NCI-H146 (cell line): ENCODE results near the gene CACTIN.

ENCODE experiments used
- DNase-seq: peaks from one replicate; lab custom pipeline; 2025; lab: John Stamatoyannopoulos, UW

CACTIN gene

GRCh38 chr19:3609779-3610719 lies 16.5 kb downstream of the CACTIN start:
- DNase-seq: no peak

GRCh38 chr19:3608750-3609322 lies 17.8 kb downstream of the CACTIN start:
- DNase-seq: no peak

GRCh38 chr19:3608079-3608641 lies 18.4 kb downstream of the CACTIN start:
- no peak for DNase-seq

DNA sequence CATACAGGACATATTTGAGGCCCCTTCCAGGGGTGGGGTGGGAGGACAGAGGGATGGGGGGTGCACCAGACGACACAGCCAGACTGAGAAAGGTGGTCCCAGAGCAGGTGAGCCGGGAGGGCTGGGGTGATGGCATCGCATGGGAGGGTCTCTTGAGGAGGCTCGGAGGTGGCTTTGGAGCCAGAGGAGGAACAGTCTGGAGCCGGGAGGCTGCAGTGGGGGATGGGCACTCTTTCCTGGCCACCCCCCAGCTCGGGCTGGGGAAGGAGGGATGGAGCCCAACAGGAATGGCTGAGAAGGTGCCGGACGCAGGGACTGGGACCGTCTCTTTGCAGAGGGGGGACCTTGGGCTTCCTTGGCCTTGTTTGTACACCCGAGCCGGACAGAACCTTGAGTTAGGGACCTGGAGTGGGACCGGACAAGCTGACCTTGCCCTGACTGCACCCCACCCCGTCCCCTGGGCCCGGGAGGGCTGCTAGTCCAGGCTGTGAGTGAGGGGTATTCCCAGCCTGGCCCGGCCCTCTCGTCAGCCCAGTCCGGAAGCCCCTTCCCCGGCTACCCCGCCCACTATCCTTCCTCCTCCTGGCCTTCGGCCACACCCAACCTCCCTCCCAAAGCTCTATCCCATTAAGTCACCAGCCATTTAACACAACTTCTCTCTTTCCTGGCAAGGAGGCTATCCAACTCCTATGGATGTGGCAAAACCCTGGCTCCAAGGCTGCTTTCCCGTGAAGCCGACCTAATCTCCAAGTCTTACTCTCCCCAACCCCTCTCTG lies 19.1 kb downstream of the CACTIN start:
- DNase-seq: no peak

- peak; percentile 34 for DNase-seq
These were observed 19.8 kb downstream of the CACTIN start, which contains the start of gene TBXA2R for GRCh38 chr19:3606690-3607289. TSS of gene TBXA2R (minus strand) at chr19:3606875. CDS start at chr19:3600634, 6,241 bp downstream.

- DNase-seq: peak; percentile 81
These were observed 20.4 kb downstream of the CACTIN start for GRCh38 chr19:3606174-3606689.

DNA sequence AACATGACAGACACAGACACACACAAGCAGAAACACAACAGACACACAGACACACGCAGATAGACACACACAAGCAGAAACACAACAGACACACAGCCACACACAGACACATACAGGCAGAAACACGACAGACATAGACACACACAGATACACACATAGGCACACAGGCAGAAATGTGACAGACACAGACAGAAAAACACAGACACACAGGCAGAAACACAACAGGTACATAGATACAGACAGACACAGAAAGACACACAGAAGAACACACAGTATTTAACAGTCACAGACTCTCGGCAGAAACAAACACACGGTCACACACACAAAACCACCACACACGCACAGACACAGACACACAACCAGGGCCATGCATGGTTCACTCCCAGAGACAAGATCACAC lies 20.8 kb downstream of the CACTIN start:
- no peak for DNase-seq

- no peak for DNase-seq
These were observed 21.2 kb downstream of the CACTIN start for GRCh38 chr19:3605361-3605760.

DNA sequence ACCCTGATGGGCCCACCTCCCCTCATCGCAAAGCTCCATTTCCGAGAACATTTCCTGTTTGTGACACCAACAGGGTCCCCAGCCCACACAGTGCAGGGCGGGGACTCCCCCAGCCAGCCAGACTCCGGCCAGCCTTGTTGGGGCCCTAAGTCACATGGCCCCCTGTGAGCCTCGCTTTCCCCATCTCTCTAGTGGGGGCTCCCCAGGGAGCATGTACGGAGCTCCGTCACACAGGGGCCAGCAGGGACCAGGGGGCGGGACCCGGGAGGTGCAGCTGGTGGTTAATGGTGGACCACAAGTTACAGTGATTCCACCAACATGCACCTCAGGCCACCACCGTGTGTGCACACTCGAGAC lies 21.6 kb downstream of the CACTIN start:
- no peak for DNase-seq

DNA sequence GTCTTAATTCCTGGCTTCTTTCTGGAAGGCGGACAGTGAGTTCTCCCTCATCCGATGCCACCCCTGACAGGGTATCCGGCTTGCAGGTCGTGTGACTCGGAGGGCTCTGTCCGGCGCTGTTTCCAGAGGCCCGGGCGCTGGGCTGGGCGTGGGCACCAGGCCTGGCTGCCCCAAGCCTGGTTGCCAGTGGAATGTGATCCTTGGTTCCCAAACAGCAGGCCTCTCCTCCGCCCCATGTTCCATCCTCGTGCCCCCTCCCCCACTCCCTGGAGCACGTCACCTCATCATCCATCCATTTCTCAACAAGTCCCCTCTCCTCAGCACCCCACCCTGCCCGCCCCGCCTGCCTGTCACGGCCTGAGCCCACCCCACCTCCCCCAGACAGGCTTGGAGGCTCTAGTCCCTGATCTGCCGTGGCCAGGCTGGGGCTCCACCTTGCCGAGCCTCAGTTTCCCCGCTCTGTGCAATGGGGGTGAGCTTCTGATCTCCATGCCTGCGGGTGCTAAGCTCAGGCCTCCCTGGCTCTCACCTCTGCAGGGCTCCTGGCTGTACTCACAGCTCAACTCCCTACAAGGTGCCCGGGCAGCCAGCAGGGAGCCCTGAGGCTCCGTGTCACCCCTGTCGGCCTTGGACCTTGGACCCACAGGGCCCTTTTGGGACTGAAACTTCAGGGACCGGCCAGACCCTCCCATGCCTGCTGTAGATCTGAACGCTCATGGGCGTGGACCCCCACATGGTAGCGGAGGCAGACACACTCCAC lies 22.2 kb downstream of the CACTIN start:
- DNase-seq: no peak

GRCh38 chr19:3603121-3603811 lies 23.3 kb downstream of the CACTIN start:
- DNase-seq: no peak

DNA sequence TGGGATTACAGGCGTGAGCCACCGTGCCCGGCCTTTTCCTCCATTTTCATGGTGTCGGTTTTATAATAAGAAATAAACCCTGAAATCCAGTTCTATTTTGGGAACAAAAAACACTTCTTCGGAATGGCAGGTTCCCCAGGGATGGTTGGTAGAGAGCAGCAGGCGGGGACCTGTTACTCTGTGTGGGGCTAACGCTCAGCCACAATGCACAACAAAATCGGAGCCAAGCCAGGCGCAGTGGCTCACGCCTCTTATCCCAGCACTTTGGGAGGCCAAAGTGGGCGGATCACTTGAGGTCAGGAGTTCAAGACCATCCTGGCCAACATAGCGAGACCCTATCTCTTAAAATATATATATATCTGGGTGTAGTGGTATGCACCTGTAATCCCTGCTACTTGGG lies 25.6 kb downstream of the CACTIN start:
- no peak for DNase-seq

DNA sequence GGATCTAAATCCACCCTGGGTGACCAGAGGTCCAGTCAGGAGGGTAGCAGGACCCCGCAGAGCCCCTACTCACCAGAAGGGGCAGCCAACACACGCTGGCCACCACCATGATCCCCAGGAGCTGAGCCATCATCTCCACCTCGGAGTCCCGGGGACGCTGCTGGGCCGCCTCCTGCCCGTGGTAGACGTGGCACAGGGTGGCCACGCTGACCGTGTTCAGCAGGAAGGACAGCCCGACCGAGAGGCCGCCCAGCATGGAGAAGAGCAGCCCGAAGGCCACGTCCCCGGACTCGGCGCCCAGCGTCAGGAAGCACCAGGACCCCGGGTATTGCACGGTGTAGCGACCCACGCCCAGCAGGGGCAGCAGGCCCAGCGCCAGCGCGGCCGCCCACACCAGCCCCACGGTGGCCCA lies 26.8 kb downstream of the CACTIN start:
- DNase-seq: no peak

DNA sequence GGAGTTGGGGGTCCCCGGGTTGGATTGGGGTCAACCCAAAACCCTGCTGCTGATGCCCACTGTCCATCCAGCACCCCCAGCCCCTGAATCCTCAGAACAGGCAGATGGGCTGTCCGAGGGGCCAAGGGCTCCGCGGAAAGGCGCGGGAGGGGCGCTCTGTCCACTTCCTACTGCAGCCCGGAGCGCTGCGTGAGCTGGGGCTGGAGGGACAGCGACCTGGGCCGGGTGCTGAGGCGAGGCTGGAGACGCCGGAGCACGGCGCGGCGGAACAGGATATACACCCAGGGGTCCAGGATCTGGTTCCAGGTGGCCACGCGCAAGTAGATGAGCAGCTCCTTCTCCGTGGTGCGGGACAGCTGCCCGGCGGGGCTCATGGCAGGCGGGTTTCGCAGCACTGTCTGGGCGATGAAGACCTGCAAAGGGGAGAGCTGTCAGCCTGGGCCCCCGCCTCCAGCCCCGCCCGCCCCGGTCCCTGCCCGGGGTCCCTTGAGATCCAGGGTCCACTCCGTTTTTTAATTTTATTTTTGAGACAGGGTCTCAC lies 31.0 kb downstream of the CACTIN start:
- DNase-seq: no peak

DNA sequence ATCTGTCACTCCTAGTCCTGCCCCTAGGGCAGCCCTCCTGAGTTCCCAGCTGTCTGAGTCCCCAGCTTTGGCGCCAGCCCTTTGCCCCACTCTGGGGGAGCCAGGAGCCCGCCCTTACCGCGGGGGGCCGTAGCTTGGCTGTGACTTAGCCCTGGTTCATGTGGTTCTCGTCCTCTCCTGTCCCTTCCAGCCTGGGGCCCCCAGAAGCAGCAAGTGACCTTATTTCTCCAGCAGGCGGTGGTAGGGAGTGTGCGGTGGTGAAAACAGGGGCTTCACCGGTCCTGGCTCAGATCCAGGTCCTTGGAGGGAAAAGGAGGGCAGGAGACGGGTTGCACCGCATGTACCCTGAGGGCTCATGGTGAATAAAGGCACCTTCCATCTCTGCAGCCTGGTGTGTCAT lies 33.4 kb downstream of the CACTIN start:
- no peak for DNase-seq

- no peak for DNase-seq
These were observed 34.5 kb downstream of the CACTIN start for GRCh38 chr19:3591876-3592613.

DNA sequence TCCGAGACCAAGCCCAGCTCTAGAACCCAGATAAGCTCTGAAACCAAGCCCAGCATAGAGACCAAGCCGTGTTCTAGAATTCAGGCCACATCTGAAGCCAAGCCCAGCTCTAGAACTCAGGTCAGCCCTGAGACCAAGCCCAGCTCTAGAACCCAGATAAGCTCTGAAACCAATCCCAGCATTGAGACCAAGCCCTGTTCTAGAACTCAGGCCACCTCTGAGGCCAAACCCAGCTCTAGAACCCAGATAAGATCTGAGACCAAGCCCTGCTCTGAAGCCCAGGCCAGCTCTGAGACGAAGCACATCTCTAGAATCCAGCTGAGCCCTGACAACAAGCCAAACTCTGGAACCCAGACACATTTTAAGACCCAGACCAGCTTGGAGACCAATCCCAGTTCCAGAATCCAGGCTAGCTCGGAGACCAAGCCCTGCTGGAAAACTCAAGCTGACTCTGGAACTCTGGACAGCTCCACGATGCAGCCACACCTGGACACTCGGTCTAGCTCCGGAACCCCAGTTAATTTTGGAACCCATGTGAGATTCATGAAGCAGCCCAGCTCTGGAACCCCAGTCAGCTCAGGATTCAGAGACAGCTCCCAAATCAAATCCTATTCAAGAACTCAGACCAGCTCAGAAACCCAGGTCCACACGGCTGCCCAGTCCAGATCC lies 35.5 kb downstream of the CACTIN start:
- DNase-seq: no peak

DNA sequence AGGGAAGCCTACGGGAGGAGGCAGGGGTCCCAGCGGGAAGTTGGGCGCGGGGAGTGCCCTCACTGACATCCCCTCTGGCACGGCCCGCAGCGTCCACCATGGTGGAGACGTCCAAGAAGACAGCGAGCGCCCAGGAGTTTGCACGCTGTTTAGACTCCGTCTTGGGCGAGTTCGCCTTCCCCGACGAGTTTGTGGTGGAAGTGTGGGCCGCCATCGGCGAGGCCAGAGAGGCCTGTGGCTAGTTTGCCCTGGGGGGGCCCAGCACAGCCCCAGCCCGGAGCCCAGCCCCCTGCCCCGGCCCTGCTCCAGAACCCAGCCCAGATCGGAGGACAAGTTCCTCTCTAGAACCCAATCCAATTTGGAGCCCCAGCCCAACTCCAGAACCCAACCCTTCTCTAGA lies 36.6 kb downstream of the CACTIN start:
- no peak for DNase-seq

- no peak for DNase-seq
These were observed 37.2 kb downstream of the CACTIN start for GRCh38 chr19:3589439-3589838.
